NCI-H187 (cell line): ENCODE results near the gene MYOG.

Source experiments
- DNase-seq, 2 experiments: peaks; one replicate each; lab custom pipeline; 2025; lab: John Stamatoyannopoulos, UW

Gene MYOG

DNA sequence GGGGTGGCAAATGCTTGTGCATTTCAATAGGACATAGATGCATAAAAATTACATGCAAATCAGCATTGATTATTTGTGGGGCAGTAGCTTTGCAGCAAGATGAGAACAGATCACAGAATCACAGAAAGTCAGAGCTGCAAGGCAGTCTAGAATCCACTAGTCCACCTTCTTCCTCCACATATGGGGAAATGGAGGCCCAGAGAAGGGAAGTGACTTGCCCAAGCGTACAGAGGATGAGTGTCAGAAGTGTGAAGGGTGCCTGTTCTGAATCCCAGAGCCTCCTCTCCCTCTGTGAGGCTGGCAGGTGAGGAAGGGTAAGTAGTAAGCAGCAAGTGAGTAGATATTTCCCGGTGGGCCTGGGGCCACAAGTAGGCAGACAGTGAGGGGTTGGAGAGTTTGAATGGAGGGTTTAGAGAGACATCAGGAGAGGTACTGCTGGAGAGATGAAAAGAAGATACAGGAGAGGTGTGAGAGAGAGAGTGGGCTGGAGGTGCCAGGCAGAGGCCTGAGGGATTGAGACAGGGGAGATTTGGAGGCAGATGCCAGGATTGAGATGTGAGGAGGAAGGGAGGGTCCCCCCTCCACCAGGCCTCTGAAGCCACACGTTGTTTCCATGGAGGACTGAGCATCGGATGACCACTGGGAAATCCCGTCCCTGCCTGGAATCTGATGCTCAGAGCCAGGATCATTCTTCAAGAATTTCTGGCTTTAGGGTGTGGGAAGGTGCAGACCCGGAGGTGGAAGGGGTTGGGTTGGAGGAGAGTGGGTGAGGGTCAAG lies 4.8 kb upstream of the MYOG start:
- DNase-seq = no peak

DNA sequence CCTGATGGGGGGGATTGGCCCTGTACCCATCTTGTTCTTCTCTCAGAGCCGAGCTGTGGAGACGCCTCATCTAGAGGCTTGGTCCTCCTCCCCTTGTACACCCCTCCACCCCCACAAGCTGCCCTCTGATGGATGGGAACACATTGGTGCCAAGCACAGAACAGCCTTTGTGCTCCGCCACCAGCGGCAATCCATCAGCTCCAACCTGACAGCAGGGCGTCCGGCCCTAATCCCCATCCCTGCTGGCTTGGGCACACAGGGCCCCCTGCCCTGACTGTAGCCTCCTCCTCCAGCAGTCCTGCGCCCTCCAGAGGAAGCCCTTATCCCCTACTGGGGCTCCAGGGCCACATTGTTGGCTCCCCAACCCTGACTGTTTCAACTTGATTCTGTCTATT lies 3.8 kb upstream of the MYOG start:
- no peak for DNase-seq

DNA sequence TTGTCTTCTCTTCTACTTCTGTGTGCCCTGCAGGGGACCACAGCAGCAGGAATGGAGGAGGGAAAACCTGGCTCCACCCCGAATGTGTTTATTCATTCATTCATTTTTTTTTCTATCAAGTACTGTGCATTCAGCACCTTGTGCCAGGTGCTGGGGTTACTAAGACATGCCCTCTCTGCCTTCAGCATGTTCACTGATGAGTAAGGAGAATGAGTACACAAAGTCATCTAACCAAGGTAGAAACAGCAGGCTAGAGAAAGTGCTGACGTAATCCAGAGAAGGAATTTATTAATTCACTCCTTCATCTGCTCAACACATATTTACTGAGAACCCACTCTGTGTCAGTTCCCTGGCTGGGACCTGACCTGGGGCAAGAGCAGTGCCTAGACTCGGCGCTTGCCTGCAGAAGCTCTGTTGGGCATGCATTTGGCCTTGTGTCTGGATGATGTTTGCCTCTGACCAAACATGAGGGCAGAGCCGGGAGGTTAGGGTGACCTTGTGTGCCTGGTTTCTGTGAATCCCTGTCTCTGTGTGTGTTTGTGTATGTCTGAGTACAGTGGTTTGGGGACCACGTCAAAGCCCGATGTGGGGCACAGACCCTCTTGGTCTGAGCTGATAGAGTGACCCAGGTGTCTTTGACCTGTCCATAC lies 3.3 kb upstream of the MYOG start:
- DNase-seq = no peak

DNA sequence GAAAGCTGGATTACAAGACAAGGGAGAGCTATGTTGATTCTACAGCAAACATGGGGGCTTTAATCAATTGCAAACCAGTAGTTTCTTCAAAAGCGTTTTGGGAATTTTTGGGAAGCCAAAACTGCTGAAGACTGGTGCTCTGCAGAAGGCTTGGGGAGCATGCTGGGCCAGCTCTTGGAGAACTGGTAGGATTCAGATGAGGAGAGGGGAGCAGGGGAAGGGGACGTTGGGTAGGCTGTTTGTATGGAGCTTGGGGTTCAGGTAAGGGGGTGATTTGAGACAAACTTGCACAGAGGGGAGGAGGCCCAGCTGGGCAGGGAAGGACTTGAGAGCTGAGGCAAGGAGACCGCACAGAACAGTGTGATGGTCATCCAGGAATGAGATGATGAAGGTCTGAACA lies 2.6 kb upstream of the MYOG start:
- no peak for DNase-seq

DNA sequence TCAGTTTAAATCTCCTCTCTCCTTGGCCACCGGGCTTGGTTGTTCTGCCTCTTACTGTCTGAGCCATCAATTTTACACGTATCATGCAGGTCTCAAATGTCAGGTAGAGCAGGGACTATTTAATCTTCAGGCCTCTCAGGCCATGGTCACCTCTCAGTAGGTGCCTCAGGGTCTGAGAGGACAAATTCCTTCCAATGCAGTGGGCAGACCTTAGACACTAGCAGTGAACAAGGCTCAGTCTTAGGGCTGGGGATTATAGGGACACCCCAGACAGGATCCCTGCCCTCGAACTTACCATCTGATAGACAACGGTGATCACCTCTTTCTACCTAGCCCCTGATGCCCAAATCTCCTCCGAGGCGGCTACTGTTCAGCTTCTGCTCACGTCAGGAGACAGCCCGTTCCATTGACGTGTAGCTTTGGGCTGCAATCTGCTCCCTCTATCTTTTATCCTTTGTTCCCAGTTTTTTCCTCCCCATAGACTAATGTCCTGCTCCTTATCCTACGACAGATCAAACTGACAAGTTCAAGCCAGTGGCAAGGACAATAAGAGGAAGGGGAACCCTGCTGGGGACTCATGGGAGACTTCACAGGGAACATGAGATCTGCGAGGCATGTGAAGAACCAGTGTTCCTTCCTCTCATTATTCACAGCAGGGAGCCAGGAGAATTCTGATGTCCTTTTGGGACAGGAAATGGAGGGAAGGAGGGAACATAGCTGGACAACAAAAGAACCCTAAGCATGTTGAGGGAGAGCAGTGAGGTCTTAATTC lies 1.4 kb upstream of the MYOG start:
- DNase-seq = no peak

DNA sequence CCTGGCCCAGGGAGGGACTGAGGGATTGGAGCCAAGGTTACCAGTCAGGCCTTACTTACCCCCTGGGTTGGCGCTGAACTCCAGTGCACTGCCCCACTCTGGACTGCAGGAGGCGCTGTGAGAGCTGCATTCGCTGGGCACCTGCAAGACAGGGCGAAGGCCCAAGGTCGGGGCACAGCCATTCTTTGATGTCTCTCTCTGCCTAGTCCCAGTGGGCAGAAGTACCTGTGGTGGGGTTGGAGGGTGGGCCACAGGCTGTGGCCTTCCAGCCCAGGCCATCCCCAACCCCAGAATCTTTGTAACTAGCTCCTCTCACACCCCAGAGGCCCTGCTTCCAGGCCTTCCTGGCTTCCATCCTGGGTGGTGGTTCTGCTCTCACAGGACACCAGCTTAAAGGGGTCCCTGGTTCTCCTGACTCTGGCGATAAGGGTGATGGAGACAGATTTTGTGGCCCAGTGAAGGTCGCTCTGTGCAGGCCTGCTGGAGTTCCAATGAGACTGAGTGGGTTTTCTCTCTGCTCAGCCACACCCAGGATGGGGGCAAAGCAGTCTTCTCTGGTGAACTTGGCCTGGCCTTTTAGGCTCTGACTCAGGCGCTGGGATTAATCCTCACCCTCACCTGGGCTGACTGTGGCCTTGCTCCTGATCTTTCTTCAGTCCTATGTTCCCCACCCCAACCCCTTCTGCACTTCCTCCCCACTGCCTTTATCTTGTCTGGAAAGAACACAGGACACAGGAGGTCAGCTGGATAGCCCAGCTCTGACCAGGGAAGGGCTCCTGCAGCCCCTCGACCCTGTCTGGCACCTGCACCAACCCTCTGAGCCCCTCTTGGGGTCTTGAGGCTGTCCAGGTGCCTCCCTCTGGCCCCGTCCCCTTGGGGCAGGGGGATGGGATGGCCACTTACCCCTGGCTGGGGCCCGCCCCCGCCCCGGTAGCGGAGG lies 954 bp downstream of the MYOG start:
- DNase-seq = no peak

DNA sequence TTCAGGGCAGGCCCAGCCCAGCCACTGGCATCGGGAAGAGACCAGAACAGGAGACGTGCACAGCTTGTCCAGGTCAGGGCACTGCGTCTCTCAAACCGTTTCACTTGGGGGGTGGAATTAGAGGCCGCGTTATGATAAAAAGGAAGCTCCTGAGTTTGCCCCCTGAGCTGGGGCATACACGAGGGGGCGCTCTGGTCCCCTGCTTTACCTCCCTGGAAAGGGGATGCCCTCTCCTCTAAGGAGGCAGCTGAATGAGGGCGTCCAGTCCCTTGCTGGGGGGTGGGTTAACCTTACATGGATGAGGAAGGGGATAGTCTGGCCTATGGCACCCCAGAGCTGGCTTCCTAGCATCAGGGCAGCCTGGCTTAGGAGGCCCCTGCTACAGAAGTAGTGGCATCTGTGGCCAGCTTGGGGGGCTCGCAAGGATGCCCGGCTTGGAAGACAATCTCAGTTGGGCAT lies 2.3 kb downstream of the MYOG start:
- DNase-seq = no peak

DNA sequence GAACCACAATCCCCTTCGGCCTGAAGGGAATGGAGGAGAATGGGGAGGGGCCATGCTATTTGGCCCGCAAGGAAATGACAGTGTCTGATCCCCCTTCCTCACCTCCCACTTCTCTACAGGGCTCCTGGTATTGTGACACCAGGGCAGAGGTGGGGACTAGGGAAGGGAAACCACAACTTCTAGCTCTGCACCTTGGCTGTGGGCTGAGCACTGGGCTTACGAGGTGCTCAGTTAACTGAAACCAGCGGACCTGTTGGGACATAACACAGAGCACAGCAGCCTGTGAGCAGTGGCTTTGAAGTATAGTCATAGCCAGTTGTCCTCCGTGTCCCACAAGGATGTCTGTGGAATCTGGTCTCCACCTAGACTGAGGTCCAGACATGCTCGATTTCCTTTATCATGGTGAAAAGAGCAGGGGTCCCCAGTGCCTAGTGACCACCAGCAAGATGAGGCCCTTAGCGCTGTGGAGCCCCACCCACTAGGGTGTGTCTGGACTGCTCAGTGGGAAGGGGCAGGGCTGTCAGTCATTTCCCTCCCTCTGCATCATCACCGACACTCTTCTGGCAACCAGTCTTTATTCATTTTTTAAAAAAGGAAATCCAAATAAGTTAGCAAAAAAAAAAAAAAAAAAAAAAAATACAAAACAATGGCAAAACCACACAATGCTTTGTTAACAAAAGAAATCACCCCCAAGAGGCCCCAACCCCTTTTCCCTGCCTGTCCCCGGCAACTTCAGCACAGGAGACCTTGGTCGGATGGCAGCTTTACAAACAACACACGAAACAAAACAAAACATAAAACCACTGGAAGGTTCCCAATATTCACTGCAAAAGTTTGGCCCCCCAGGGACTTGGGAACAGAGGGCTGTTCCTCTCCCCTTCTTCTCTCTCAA lies 3.0 kb downstream of the MYOG start:
- no peak for DNase-seq

DNA sequence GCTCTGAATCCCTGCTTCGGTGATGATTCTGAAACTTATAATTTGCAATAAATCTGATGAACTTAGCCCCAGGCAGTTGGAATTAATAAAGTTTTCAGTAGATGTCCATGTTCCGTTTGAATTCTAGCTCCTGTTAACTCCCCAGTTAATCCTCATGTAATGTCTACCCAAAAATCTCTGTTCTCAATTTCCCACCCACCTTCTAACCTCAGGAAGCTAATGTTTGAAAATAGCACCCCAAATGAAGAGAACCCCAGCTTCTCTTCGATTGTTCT lies 3.6 kb downstream of the MYOG start:
- no peak for DNase-seq

DNA sequence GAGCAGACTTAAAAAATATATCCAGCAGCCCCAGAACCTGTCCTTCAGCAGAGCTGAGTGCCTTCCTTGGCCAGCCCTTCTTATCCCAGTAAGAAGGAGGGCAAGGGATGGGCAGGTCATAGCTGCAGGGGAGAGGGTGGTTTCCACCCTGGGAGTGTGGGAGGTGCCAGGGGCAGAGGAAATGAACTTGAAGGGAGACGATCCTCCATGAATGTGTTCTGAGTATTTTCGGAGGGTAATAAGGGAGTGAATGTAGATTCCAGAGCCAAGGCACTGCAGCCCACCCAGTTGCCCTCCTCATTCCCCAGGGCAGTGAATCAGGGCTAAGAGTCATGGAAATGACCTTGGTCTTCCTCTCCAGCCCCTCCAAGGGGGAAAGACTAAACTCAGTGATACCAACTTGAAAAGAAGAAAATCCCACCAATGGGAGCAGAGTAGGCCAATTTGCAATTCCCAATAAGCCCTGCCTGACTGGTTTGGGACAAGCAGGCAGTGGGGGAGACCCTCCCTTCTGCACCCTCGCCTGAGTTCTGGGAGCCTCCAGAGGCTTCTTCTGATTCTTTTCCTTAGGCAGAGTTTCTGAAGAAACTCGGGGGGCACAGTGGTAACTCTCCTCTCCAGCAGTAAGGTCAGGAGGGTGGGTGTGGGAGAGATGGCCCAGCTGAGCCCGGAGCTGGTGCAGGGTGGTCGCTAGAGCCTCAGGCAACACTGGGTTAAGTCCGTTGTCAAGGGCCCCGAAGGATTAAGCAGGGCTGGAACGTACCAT lies 4.2 kb downstream of the MYOG start:
- no peak for DNase-seq

- no peak for DNase-seq
These were observed 5.4 kb downstream of the MYOG start for GRCh38 chr1:203080456-203080855.

DNA sequence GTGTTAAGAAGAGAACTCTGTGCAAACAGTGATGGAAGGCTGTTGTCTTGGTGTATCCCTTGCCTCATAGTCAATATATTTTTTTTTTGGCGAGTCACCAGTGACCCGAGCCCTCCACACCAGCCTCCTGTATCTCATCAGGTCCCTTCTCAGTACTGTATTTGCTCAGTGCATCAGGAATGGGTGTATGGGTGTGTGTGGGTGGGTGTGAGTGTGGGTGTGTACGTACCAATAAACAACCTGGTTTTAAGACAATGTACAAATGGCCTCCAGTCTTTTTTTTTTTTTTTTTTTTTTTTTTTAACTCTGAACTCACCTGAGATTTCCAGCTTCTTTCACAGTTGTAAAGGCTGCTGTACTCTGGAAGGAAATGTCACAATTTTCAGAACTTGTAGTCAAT lies 7.3 kb downstream of the MYOG start:
- DNase-seq = no peak

DNA sequence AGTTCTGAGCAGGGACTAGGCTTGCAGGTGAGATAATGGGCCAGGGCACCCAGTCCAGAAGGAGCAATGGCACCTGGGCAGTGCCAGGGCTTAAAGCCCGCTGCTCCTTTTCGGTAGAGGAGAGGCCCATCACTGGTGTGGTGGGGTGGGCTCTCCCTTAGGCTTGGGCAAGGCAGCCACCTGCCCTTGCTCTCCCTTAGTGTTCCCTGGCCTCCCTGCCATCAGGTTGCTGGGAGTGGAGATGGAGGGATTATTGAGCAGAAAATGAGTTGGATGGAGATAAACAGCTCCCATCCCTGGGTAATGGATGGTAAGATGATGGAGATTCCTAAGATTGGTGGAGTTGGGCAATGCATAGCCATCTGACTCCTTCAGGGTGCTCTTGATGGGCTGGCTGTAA lies 7.9 kb downstream of the MYOG start:
- DNase-seq = no peak

GRCh38 chr1:203077367-203077766 lies 8.4 kb downstream of the MYOG start:
- no peak for DNase-seq

DNA sequence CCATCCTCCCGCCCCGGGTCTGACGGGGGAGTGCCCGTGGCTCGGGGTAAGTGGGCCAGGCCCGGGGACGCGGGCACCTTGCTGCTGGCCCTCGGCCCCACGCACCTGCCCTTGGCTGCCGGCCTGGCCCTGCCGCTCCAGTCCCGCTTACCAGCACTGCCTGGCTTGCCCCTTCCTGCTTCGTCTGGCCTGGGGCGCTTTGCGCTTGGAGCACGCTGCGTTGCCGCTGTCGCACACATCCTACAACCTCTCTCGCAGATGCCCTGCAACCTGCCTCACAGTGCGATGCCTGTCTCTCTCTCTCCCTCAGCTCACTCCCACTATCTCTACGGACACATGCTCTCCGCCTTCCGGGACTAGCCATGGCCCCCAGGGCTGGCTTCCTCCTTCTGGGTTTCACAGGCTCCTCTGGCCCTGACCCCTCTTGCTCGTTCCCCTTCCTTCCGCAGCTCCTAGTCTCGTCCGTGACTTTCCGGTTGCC lies 9.7 kb downstream of the MYOG start:
- DNase-seq = no peak

DNA sequence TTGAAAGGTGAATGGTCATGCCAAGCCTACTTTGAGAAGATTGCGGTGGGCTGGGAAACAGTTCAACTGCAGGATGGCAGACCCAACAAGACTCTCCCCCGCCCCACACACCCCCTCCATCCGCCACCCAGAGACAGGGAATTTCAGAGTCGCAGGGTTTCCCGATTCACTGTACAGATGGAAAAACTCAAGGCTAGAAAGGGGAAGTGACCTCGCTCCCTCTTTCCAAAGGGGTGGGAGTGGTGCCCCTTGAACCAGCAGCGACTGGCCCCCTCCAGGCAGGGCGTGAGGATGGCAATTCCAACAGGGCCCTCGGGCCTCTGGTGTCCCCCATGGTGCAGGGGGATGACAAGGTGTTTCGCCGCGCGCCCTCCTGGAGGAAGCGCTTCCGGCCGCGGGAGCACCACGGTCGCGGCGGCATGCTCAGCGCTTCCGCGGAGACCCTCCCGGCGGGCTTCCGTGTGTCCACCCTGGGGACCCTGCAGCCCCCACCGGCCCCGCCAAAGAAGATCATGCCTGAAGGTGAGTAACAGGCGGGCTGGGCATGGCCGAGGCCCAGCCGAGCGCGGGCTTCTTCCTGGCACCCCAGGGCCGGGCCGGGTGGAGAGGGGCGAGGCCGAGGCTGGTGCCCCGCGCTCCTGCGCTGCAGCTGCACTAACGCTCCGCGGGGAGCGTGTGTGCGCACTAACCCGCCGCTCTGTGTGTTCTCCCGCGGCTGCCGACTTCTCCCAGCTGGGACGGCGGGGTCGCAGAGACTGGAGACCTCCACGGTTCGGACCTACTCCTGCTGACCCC lies 10.4 kb downstream of the MYOG start:
- no peak for DNase-seq

DNA sequence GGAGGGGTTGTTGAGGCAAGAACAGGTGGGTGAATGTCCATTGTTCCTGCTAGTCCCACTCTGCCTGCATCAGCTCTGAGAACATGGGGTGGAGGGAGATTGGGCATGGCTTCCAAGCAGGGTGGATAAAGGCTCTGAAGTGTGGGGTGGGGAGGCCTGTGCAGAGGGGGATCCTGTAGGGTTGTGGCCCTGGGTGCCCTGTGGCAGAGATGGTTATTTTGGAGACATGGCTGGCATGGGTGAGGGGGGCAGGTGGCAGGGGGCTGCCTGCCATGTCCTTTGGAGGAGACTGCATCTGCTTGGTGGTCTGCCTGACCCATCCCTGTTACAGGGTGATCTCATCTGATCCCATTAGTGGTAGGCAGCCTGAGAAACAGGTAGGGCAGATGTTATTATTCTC lies 11.2 kb downstream of the MYOG start:
- DNase-seq = no peak

- DNase-seq = no peak
These were observed 12.3 kb downstream of the MYOG start for GRCh38 chr1:203073469-203073868.

DNA sequence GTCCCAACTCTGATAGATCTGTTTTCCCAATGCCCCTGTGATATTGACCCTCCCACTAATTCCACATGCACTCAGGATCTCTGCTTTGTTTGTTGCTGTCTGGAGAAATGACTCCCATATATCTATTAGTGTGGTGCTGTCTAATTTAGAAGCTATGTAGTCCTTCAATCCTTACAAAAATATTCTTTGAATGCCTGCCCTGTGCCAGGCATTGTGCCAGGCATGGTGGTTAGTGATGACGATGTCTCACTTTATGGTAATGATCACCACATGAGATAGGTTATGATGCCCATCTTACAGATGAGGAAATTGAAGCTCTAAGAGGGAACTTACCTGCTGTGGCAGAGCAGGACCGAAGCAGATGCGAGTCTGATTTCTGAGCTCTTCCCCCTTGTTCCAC lies 12.9 kb downstream of the MYOG start:
- no peak for DNase-seq
